Esophagus squamous epithelium (tissue), 4 donors: Measurements from ENCODE around the gene SCAMP5.

Experiments
- POLR2A ChIP-seq, 4 donors: fragments of 450-650 bp; IDR thresholded peaks; one replicate each; pipeline ENCODE4 v1.6.1; 2017; ENCODE audit warnings: antibody characterized with exemption in 4 of 4, mild to moderate bottlenecking in 4 of 4, moderate library complexity in 3 of 4
- TF ChIP-seq, protein P1 (sequence below), 6 experiments: fragments of 450-650 bp in 4 of 6; fragments of 200-600 bp in 2 of 6; sonication (generic) in 2 of 6; IDR thresholded peaks; one replicate each; pipeline ENCODE4 v1.5.1; 2016 to 2019; ENCODE audit warnings: antibody characterized with exemption in 6 of 6, mild to moderate bottlenecking in 4 of 6, moderate library complexity in 4 of 6

DNA sequence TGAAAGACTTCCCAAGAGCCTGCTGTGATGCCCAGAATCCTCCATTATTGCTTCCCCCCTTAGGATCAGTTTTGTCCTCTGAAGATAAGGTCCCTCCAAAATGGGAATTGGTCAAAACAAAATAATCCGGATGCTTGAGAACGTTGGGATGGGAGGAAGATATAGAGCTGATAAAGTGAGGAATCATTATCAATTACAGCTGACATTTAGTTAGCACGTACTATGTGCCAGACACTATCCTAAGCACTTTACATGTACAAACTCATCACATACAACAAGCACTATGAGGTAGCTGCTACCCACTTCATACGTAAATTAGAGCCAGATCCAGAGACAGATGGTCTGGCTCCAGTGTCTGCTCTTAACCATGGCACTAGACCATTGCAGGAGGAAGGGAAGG lies 32.1 kb upstream of the SCAMP5 start:
- TF ChIP-seq POLR2A (IDR thresholded peaks at IDR 0.05) = no peak
- TF ChIP-seq, protein P1, sequence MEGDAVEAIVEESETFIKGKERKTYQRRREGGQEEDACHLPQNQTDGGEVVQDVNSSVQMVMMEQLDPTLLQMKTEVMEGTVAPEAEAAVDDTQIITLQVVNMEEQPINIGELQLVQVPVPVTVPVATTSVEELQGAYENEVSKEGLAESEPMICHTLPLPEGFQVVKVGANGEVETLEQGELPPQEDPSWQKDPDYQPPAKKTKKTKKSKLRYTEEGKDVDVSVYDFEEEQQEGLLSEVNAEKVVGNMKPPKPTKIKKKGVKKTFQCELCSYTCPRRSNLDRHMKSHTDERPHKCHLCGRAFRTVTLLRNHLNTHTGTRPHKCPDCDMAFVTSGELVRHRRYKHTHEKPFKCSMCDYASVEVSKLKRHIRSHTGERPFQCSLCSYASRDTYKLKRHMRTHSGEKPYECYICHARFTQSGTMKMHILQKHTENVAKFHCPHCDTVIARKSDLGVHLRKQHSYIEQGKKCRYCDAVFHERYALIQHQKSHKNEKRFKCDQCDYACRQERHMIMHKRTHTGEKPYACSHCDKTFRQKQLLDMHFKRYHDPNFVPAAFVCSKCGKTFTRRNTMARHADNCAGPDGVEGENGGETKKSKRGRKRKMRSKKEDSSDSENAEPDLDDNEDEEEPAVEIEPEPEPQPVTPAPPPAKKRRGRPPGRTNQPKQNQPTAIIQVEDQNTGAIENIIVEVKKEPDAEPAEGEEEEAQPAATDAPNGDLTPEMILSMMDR (IDR thresholded peaks at IDR 0.05) = no peak
